Neural cell (in vitro differentiated cells): ENCODE results near the gene PELI2. TPM values are rescaled to one million over a fixed set of nuclear protein-coding genes. Genes with fewer than 3 reads are reported as not detected.

Experiments used
- H2AFZ ChIP-seq: fragments of 200-600, 300-800 bp; sonication (generic), shearing (Covaris generic); 2 replicates; pipeline ENCODE4 v1.6.0; 2014; ENCODE audit warnings: low read depth, mild to moderate bottlenecking, antibody characterized with exemption, low read length, moderate library complexity
- H3F3A ChIP-seq: fragments of 200-600 bp; shearing (Covaris generic); 2 replicates; pipeline ENCODE4 v1.6.1; 2016; ENCODE audit warnings: mild to moderate bottlenecking, moderate library complexity, mixed read lengths, antibody characterized with exemption, low read length; ENCODE audit not compliant: insufficient read depth, poor library complexity, severe bottlenecking
- H3K27ac ChIP-seq: fragments of 200-600, 300-800 bp; sonication (generic), shearing (Covaris generic); 2 replicates; pipeline ENCODE4 v1.5.1; 2014; ENCODE audit warnings: mild to moderate bottlenecking, low read length, moderate library complexity
- H3K27me3 ChIP-seq: fragments of 300-800, 200-600 bp; sonication (generic), shearing (Covaris generic); 2 replicates; pipeline ENCODE4 v1.6.0; 2014; ENCODE audit warnings: mild to moderate bottlenecking, low read depth, low read length, moderate library complexity; ENCODE audit not compliant: insufficient read depth
- H3K36me3 ChIP-seq: fragments of 300-800, 200-600 bp; sonication (generic), shearing (Covaris generic); 2 replicates; pipeline ENCODE4 v1.5.1; 2014; ENCODE audit warnings: mild to moderate bottlenecking, antibody characterized with exemption, low read length, moderate library complexity; ENCODE audit not compliant: insufficient read depth
- H3K4me2 ChIP-seq: fragments of 300-800, 200-600 bp; sonication (generic), shearing (Covaris generic); 2 replicates; pipeline ENCODE4 v1.6.0; 2014; ENCODE audit warnings: mild to moderate bottlenecking, low read length
- H3K4me3 ChIP-seq: fragments of 300-800, 200-600 bp; sonication (generic), shearing (Covaris generic); 2 replicates; pipeline ENCODE4 v1.5.1; 2014; ENCODE audit warnings: mild to moderate bottlenecking, low read length, moderate library complexity
- H3K79me2 ChIP-seq: fragments of 200-600 bp; shearing (Covaris generic); replicated peaks from 2 replicates; pipeline ENCODE4 v1.6.0; 2014; ENCODE audit warnings: mild to moderate bottlenecking, low read length, moderate library complexity; ENCODE audit not compliant: insufficient read depth
- H3K9ac ChIP-seq: fragments of 300-800, 200-600 bp; sonication (generic), shearing (Covaris generic); 2 replicates; pipeline ENCODE4 v1.6.1; 2016; ENCODE audit warnings: mild to moderate bottlenecking, low read length, mixed read lengths
- H3K9me2 ChIP-seq: fragments of 200-600 bp; shearing (Covaris generic); 2 replicates; pipeline ENCODE4 v1.6.1; 2016; ENCODE audit warnings: mild to moderate bottlenecking, low read length, mixed read lengths; ENCODE audit not compliant: insufficient read depth
- H3K9me3 ChIP-seq: fragments of 200-600, 300-800 bp; sonication (generic), shearing (Covaris generic); 2 replicates; pipeline ENCODE4 v1.6.1; 2016; ENCODE audit warnings: mild to moderate bottlenecking, mixed run types, low read length, moderate library complexity, mixed read lengths
- H4K20me1 ChIP-seq: fragments of 200-600 bp; shearing (Covaris generic); 2 replicates; pipeline ENCODE4 v1.6.1; 2016; ENCODE audit warnings: mild to moderate bottlenecking, mixed run types; ENCODE audit not compliant: insufficient read depth
- CTCF ChIP-seq: fragments of 450-650 bp; IDR thresholded peaks from 2 replicates; pipeline ENCODE4 v1.5.1; 2014; ENCODE audit warnings: antibody characterized with exemption, mild to moderate bottlenecking, moderate library complexity; ENCODE audit not compliant: poor library complexity, severe bottlenecking
- EP300 ChIP-seq: fragments of 450-650 bp; conservative IDR thresholded peaks from 2 replicates; pipeline ENCODE4 v1.6.1; 2014; ENCODE audit warnings: antibody characterized with exemption, mild to moderate bottlenecking, moderate library complexity; ENCODE audit not compliant: poor library complexity, severe bottlenecking
- EZH2 ChIP-seq: fragments of 200-600, 300-800 bp; shearing (Covaris generic), sonication (generic); IDR thresholded peaks from 2 replicates; pipeline ENCODE4 v1.6.1; 2014; ENCODE audit warnings: antibody characterized with exemption, low read length, borderline replicate concordance, mild to moderate bottlenecking; ENCODE audit not compliant: insufficient read depth, poor library complexity, severe bottlenecking
- MXI1 ChIP-seq: fragments of 450-650 bp; conservative IDR thresholded peaks from 2 replicates; pipeline ENCODE4 v1.6.1; 2014; ENCODE audit warnings: antibody characterized with exemption, mild to moderate bottlenecking; ENCODE audit not compliant: poor library complexity, severe bottlenecking
- POLR2AphosphoS5 ChIP-seq: IDR thresholded peaks from 2 replicates; pipeline ENCODE4 v1.6.1; 2012
- RAD21 ChIP-seq: fragments of 450-650 bp; conservative IDR thresholded peaks from 2 replicates; pipeline ENCODE4 v1.6.1; 2014; ENCODE audit warnings: antibody characterized with exemption, mild to moderate bottlenecking, moderate library complexity
- REST ChIP-seq: IDR thresholded peaks from 2 replicates; pipeline ENCODE4 v1.6.1; 2012; ENCODE audit warnings: borderline replicate concordance
- SMC3 ChIP-seq: fragments of 450-650 bp; conservative IDR thresholded peaks from 2 replicates; pipeline ENCODE4 v1.6.1; 2014; ENCODE audit warnings: antibody characterized with exemption, mild to moderate bottlenecking, moderate library complexity; ENCODE audit not compliant: poor library complexity
- TAF1 ChIP-seq: IDR thresholded peaks from 2 replicates; pipeline ENCODE4 v1.6.1; 2012; ENCODE audit warnings: low read depth
- polyA plus RNA-seq: library from polyadenylated mRNA; depleted of rRNA; stranded (reverse); fragments of >200 nt; gene quantifications from 2 replicates; pipeline ENCODE4 v1.2.3, GENCODE V29; 2014

PELI2 gene
- polyA plus RNA-seq, 1 donor from 2014 or later, result 5.3 TPM

- H3K9me3 ChIP-seq, result no peaks in the 10 kb centered on the region
- no peaks in the 10 kb centered on the region for H3K36me3 ChIP-seq
- H3K9me2 ChIP-seq, result no peaks in the 10 kb centered on the region
Measured at GRCh38 chr14:56235388-56235787, 117.2 kb downstream of the PELI2 start.

GRCh38 chr14:56237398-56237797 is 119.2 kb downstream of the PELI2 start:
- Histone ChIP-seq H3K9ac (no peak overlapping the region), H2AFZ (no peak overlapping the region), H3K9me3 (no peaks in the 10 kb centered on the region), H4K20me1 (no peaks in the 10 kb centered on the region), H3K4me2 (no peak overlapping the region), H3K27ac (no peak overlapping the region), H3K4me3 (no peak overlapping the region), H3K79me2 (no peaks in the 10 kb centered on the region), H3K36me3 (no peaks in the 10 kb centered on the region), H3K27me3 (no peaks in the 10 kb centered on the region), H3K9me2 (no peaks in the 10 kb centered on the region), H3F3A (no peaks in the 10 kb centered on the region)
- TF ChIP-seq RAD21 (no peak), TAF1 (no peak), EZH2 (no peak), EP300 (no peak), POLR2AphosphoS5 (no peak), CTCF (no peak), REST (no peak)

More at GRCh38 chr14:56235388-56235787, 117.2 kb downstream of the PELI2 start:
- H3K4me3 ChIP-seq, result no peak overlapping the region
- no peaks in the 10 kb centered on the region for H4K20me1 ChIP-seq
- TF ChIP-seq EZH2 (no peak), RAD21 (no peak), EP300 (no peak), CTCF (no peak), TAF1 (no peak), REST (no peak), POLR2AphosphoS5 (no peak), MXI1 (no peak), SMC3 (no peak)
- no peaks in the 10 kb centered on the region for H3K79me2 ChIP-seq
- H3K4me2 ChIP-seq, result no peak overlapping the region
- H3F3A ChIP-seq, result no peaks in the 10 kb centered on the region
- no peak overlapping the region for H2AFZ ChIP-seq
- H3K27ac ChIP-seq, result no peak overlapping the region
- H3K27me3 ChIP-seq, result no peaks in the 10 kb centered on the region
- H3K9ac ChIP-seq, result no peak overlapping the region
